HCT116 (cell line): ENCODE measurements around the gene ABCC9. TPM values are rescaled to one million over a fixed set of nuclear protein-coding genes. Genes with fewer than 3 reads are reported as not detected.

ENCODE experiments used
- ATAC-seq: fragments of 200-7000 bp; cut with Tn5 transposase; 2 replicates; pipeline ENCODE4 v1.9.1; 2020; ENCODE audit warnings: mild to moderate bottlenecking, moderate library complexity
- BruUV-seq: library from RNA; stranded (reverse); fragments of 400-500 nt; replicated peaks from 2 replicates; lab custom pipeline; 2021; lab: Mats Ljungman, UMichigan
- CTCF ChIA-PET: fragments of 300-600 bp; sonication (Branson Sonifier 250); formaldehyde crosslinking; loops from one replicate; lab custom pipeline; 2021; ENCODE audit warnings: antibody characterized with exemption; lab: Charles Lee
- POLR2A ChIA-PET: fragments of 300-600, 350-600 bp; sonication (Branson Sonifier 250); formaldehyde crosslinking; loops from one replicate; lab custom pipeline; 2021; ENCODE audit warnings: antibody characterized with exemption; lab: Charles Lee
- RAD21 ChIA-PET, 2 experiments: fragments of 300-600 bp; sonication (Branson Sonifier 250); formaldehyde crosslinking; loops; one replicate each; lab custom pipeline; 2023; ENCODE audit warnings: low total read pairs in 2 of 2; ENCODE audit not compliant: uncharacterized antibody in 2 of 2, unreplicated experiment in 2 of 2, low non-redundant PET in 1 of 2; lab: Charles Lee
- DNase-seq: peaks from one replicate; pipeline ENCODE4 v3.0.0-alpha.2; 2010; ENCODE audit warnings: low read depth, low spot score
- H2AFZ ChIP-seq: fragments of 200-600 bp; shearing (Covaris generic), sonication (generic); 2 replicates; pipeline ENCODE4 v1.6.1; 2017; ENCODE audit warnings: low read depth, mixed run types, mixed read lengths, antibody characterized with exemption, low read length; ENCODE audit not compliant: poor library complexity, severe bottlenecking
- H3K27ac ChIP-seq: 2 replicates; pipeline ENCODE4 v1.5.1; 2012; ENCODE audit warnings: low read depth, low read length
- H3K27me3 ChIP-seq: fragments of 200-600 bp; sonication (generic); 2 replicates; pipeline ENCODE4 v1.6.1; 2016; ENCODE audit warnings: mixed run types, low read length, mixed read lengths; ENCODE audit not compliant: insufficient read depth
- H3K36me3 ChIP-seq, 2 experiments: fragments of 200-500 bp in 1 of 2; fragments of 200-600 bp in 1 of 2; sonication (Bioruptor generic) in 1 of 2; sonication (generic) in 1 of 2; 2 replicates each; pipeline versions ENCODE4 v1.5.1 to v1.6.1; 2014 to 2016; ENCODE audit warnings: low read length in 2 of 2, inconsistent platforms in 1 of 2, mixed read lengths in 1 of 2, mixed run types in 1 of 2; ENCODE audit not compliant: insufficient read depth in 2 of 2, control insufficient read depth in 1 of 2
- H3K4me1 ChIP-seq, 2 experiments: fragments of 200-600 bp in 1 of 2; sonication (generic) in 1 of 2; 2 replicates each; pipeline versions ENCODE4 v1.5.1 to v1.6.1; 2012 to 2017; ENCODE audit warnings: low read length in 2 of 2, inconsistent platforms in 1 of 2, mild to moderate bottlenecking in 1 of 2, mixed read lengths in 1 of 2, mixed run types in 1 of 2, moderate library complexity in 1 of 2; ENCODE audit not compliant: insufficient read depth in 2 of 2, control insufficient read depth in 1 of 2
- H3K4me2 ChIP-seq: fragments of 200-600 bp; sonication (generic); 2 replicates; pipeline ENCODE4 v1.6.1; 2017; ENCODE audit warnings: mixed run types, low read length, mixed read lengths
- H3K4me3 ChIP-seq, 2 experiments: fragments of 200-600 bp in 1 of 2; sonication (generic) in 1 of 2; replicated peaks in 1 of 2; 2 replicates each; pipeline ENCODE4 v1.5.1; 2011 to 2016; ENCODE audit warnings: low read length in 2 of 2, control low read depth in 1 of 2, low read depth in 1 of 2, mild to moderate bottlenecking in 1 of 2, mixed read lengths in 1 of 2, mixed run types in 1 of 2
- H3K79me2 ChIP-seq: fragments of 200-600 bp; sonication (generic); 2 replicates; pipeline ENCODE4 v1.6.1; 2017; ENCODE audit warnings: mild to moderate bottlenecking, mixed run types, low read length, moderate library complexity, mixed read lengths; ENCODE audit not compliant: insufficient read depth
- H3K9ac ChIP-seq: fragments of 200-600 bp; sonication (generic); 2 replicates; pipeline ENCODE4 v1.6.1; 2016; ENCODE audit warnings: low read length, mixed read lengths
- H3K9me2 ChIP-seq: fragments of 200-600 bp; sonication (generic), shearing (Covaris generic); 2 replicates; pipeline ENCODE4 v1.6.1; 2017; ENCODE audit warnings: mixed run types, mild to moderate bottlenecking, moderate library complexity; ENCODE audit not compliant: insufficient read depth
- H3K9me3 ChIP-seq, 2 experiments: fragments of 200-500 bp in 1 of 2; fragments of 200-600 bp in 1 of 2; sonication (Bioruptor generic) in 1 of 2; sonication (generic) in 1 of 2; 2 replicates each; pipeline ENCODE4 v1.6.1; 2014 to 2017; ENCODE audit warnings: low read length in 2 of 2, mixed read lengths in 2 of 2, inconsistent platforms in 1 of 2, low read depth in 1 of 2, mild to moderate bottlenecking in 1 of 2, mixed run types in 1 of 2, moderate library complexity in 1 of 2; ENCODE audit not compliant: control insufficient read depth in 1 of 2, insufficient read depth in 1 of 2
- H4K20me1 ChIP-seq: fragments of 200-600 bp; sonication (generic), shearing (Covaris generic); 2 replicates; pipeline ENCODE4 v1.6.1; 2017; ENCODE audit warnings: mixed run types, mild to moderate bottlenecking, moderate library complexity; ENCODE audit not compliant: insufficient read depth
- CEBPB ChIP-seq: IDR thresholded peaks from 2 replicates; pipeline ENCODE4 v1.6.1; 2012; ENCODE audit warnings: low read depth
- EGR1 ChIP-seq: IDR thresholded peaks from 2 replicates; pipeline ENCODE4 v1.6.1; 2012; ENCODE audit warnings: low read depth
- ELF1 ChIP-seq: IDR thresholded peaks from 2 replicates; pipeline ENCODE4 v1.6.1; 2012; ENCODE audit warnings: low read depth, borderline replicate concordance
- EZH2 ChIP-seq: fragments of 200-600 bp; sonication (generic); IDR thresholded peaks from 2 replicates; pipeline ENCODE4 v1.6.1; 2017; ENCODE audit warnings: antibody characterized with exemption, mixed run types
- EZH2phosphoT487 ChIP-seq: fragments of 200-600 bp; IDR thresholded peaks from 2 replicates; pipeline ENCODE4 v1.6.1; 2018; ENCODE audit warnings: antibody characterized with exemption, borderline replicate concordance
- FOSL1 ChIP-seq: IDR thresholded peaks from 2 replicates; pipeline ENCODE4 v1.6.1; 2012; ENCODE audit warnings: low read depth
- JUND ChIP-seq: IDR thresholded peaks from 2 replicates; pipeline ENCODE4 v1.6.1; 2012
- POLR2A ChIP-seq: IDR thresholded peaks from 2 replicates; pipeline ENCODE4 v1.7.0; 2011; ENCODE audit warnings: borderline replicate concordance; ENCODE audit not compliant: insufficient read depth, insufficient read length; ENCODE audit errors: extremely low read depth
- POLR2AphosphoS5 ChIP-seq: IDR thresholded peaks from 2 replicates; pipeline ENCODE4 v1.6.1; 2011; ENCODE audit warnings: mild to moderate bottlenecking, low read depth, low read length, moderate library complexity
- SIN3A ChIP-seq: IDR thresholded peaks from 2 replicates; pipeline ENCODE4 v1.6.1; 2012; ENCODE audit warnings: low read depth
- SP1 ChIP-seq: IDR thresholded peaks from 2 replicates; pipeline ENCODE4 v1.6.1; 2012; ENCODE audit warnings: low read depth
- TCF7L2 ChIP-seq: IDR thresholded peaks from 2 replicates; pipeline ENCODE4 v1.7.0; 2011; ENCODE audit warnings: borderline replicate concordance, inconsistent platforms; ENCODE audit not compliant: insufficient read depth, insufficient read length; ENCODE audit errors: extremely low read depth
- YY1 ChIP-seq: IDR thresholded peaks from 2 replicates; pipeline ENCODE4 v1.6.1; 2011; ENCODE audit warnings: low read length, low read depth, moderate library complexity, mild to moderate bottlenecking; ENCODE audit not compliant: insufficient replicate concordance; ENCODE audit errors: extremely low read depth
- ZFX ChIP-seq: fragments of 450-650 bp; IDR thresholded peaks from 2 replicates; pipeline ENCODE4 v1.6.1; 2017
- ZNF274 ChIP-seq: fragments of 200-500 bp; sonication (Bioruptor generic); IDR thresholded peaks from 2 replicates; pipeline ENCODE4 v1.6.1; 2014; ENCODE audit warnings: mild to moderate bottlenecking, low read depth, low read length, inconsistent platforms
- intact Hi-C: fragments of 100-400 bp; cut with micrococcal nuclease; formaldehyde crosslinking; loops from 2 replicates; pipeline ENCODE4 v1.10.0; 2022
- total RNA-seq: library from RNA; stranded (reverse); gene quantifications from one replicate; pipeline ENCODE4 v1.2.1, GENCODE V29; 2021; ENCODE audit not compliant: unreplicated experiment
- TF ChIP-seq, protein P1 (sequence below): IDR thresholded peaks from 2 replicates; pipeline ENCODE4 v1.6.1; 2012
- TF ChIP-seq, protein P2 (sequence below): IDR thresholded peaks from 2 replicates; pipeline ENCODE4 v1.6.1; 2011; ENCODE audit warnings: mild to moderate bottlenecking, low read length, moderate library complexity; ENCODE audit not compliant: insufficient replicate concordance; ENCODE audit errors: extremely low read depth
- TF ChIP-seq, protein P3 (sequence below), 3 experiments: fragments of 200-600 bp in 1 of 3; sonication (generic) in 1 of 3; IDR thresholded peaks in 2 of 3; conservative IDR thresholded peaks in 1 of 3; 2 replicates each; pipeline ENCODE4 v1.5.1; 2012 to 2017; ENCODE audit warnings: low read depth in 2 of 3, low read length in 2 of 3, antibody characterized with exemption in 1 of 3, borderline replicate concordance in 1 of 3, control low read depth in 1 of 3, mild to moderate bottlenecking in 1 of 3, mixed read lengths in 1 of 3, mixed run types in 1 of 3, moderate library complexity in 1 of 3; ENCODE audit not compliant: insufficient read depth in 1 of 3
- TF ChIP-seq, protein P4 (sequence below): IDR thresholded peaks from 2 replicates; pipeline ENCODE4 v1.6.1; 2012; ENCODE audit warnings: low read depth

The ABCC9 gene
- total RNA-seq, 1 experiment from 2014 or later = 0.05 TPM

DNA sequence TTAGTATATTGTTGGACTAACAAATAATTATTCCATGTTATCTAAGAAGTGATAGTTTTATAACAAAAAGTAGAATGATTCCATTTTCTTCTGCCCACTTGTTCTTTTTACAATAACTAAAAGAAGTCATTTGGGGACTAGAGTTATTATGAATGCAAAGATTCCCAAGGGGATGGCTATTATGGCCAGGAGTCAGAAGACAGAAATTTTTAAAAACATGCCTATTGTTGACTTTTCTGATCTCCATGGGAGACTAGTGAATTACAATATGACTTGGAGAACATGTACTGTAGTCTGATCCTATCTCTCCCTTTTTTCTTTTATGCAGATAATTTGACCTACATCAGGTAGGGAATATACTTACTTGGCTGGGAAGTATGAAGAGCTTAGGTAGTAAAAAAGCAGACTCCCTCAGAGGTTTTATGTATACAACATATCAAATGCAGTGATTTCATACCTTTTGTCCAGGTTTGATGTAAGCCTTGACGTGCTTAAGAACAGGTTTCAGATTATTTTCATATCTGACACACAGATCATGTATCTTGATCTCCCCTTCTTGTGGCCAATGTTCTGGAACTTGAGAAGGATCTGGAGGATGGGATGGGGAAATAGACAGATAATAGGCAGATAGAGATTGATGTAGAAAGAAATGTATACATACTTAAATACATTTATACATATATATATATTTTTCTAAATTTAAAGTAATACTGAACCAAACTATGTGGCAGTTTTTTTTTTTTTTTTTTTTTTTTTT, 125.7 kb downstream of the ABCC9 start:
- no peaks in the 10 kb centered on the region for H3K9me3 ChIP-seq
- H3K4me1 ChIP-seq = no peaks in the 10 kb centered on the region
- H3K4me2 ChIP-seq = no peak overlapping the region
- BruUV-seq = no TSS peak
- H2AFZ ChIP-seq = no peak overlapping the region
- ChIA-PET CTCF (no interaction called here), POLR2A (no interaction called here), RAD21 (no interaction called here)
- H3K36me3 ChIP-seq = no peaks in the 10 kb centered on the region
- intact Hi-C loops = no loop called here
- no peaks in the 10 kb centered on the region for H4K20me1 ChIP-seq
- no peak overlapping the region for H3K9ac ChIP-seq
- TF ChIP-seq ELF1 = no peak
- no peak for TF ChIP-seq SIN3A
- TF ChIP-seq, protein P1, sequence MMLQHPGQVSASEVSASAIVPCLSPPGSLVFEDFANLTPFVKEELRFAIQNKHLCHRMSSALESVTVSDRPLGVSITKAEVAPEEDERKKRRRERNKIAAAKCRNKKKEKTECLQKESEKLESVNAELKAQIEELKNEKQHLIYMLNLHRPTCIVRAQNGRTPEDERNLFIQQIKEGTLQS = no peak
- no peak for TF ChIP-seq CEBPB
- TF ChIP-seq EZH2 = no peak
- TF ChIP-seq FOSL1 = no peak
- no peak for TF ChIP-seq POLR2A
- TF ChIP-seq, protein P2, sequence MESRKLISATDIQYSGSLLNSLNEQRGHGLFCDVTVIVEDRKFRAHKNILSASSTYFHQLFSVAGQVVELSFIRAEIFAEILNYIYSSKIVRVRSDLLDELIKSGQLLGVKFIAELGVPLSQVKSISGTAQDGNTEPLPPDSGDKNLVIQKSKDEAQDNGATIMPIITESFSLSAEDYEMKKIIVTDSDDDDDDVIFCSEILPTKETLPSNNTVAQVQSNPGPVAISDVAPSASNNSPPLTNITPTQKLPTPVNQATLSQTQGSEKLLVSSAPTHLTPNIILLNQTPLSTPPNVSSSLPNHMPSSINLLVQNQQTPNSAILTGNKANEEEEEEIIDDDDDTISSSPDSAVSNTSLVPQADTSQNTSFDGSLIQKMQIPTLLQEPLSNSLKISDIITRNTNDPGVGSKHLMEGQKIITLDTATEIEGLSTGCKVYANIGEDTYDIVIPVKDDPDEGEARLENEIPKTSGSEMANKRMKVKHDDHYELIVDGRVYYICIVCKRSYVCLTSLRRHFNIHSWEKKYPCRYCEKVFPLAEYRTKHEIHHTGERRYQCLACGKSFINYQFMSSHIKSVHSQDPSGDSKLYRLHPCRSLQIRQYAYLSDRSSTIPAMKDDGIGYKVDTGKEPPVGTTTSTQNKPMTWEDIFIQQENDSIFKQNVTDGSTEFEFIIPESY = no peak
- TF ChIP-seq JUND = no peak
- TF ChIP-seq EZH2phosphoT487 = no peak
- TF ChIP-seq ZNF274 = no peak
- TF ChIP-seq, protein P3, sequence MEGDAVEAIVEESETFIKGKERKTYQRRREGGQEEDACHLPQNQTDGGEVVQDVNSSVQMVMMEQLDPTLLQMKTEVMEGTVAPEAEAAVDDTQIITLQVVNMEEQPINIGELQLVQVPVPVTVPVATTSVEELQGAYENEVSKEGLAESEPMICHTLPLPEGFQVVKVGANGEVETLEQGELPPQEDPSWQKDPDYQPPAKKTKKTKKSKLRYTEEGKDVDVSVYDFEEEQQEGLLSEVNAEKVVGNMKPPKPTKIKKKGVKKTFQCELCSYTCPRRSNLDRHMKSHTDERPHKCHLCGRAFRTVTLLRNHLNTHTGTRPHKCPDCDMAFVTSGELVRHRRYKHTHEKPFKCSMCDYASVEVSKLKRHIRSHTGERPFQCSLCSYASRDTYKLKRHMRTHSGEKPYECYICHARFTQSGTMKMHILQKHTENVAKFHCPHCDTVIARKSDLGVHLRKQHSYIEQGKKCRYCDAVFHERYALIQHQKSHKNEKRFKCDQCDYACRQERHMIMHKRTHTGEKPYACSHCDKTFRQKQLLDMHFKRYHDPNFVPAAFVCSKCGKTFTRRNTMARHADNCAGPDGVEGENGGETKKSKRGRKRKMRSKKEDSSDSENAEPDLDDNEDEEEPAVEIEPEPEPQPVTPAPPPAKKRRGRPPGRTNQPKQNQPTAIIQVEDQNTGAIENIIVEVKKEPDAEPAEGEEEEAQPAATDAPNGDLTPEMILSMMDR (IDR thresholded peaks at IDR 0.05 in 2 of 3, conservative IDR thresholded peaks at IDR 0.05 in 1 of 3; ENCODE audit: borderline replicate concordance in 1 of 3, insufficient read depth in 1 of 3, low read depth in 2 of 3, low read length in 2 of 3) = no peak
- TF ChIP-seq, protein P4, sequence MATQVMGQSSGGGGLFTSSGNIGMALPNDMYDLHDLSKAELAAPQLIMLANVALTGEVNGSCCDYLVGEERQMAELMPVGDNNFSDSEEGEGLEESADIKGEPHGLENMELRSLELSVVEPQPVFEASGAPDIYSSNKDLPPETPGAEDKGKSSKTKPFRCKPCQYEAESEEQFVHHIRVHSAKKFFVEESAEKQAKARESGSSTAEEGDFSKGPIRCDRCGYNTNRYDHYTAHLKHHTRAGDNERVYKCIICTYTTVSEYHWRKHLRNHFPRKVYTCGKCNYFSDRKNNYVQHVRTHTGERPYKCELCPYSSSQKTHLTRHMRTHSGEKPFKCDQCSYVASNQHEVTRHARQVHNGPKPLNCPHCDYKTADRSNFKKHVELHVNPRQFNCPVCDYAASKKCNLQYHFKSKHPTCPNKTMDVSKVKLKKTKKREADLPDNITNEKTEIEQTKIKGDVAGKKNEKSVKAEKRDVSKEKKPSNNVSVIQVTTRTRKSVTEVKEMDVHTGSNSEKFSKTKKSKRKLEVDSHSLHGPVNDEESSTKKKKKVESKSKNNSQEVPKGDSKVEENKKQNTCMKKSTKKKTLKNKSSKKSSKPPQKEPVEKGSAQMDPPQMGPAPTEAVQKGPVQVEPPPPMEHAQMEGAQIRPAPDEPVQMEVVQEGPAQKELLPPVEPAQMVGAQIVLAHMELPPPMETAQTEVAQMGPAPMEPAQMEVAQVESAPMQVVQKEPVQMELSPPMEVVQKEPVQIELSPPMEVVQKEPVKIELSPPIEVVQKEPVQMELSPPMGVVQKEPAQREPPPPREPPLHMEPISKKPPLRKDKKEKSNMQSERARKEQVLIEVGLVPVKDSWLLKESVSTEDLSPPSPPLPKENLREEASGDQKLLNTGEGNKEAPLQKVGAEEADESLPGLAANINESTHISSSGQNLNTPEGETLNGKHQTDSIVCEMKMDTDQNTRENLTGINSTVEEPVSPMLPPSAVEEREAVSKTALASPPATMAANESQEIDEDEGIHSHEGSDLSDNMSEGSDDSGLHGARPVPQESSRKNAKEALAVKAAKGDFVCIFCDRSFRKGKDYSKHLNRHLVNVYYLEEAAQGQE = no peak
- no peak for TF ChIP-seq SP1
- TF ChIP-seq YY1 = no peak
- no peak for TF ChIP-seq POLR2AphosphoS5
- TF ChIP-seq TCF7L2 = no peak
- TF ChIP-seq EGR1 = no peak
- TF ChIP-seq ZFX = no peak
- no peaks in the 10 kb centered on the region for H3K79me2 ChIP-seq
- H3K4me3 ChIP-seq = no peak overlapping the region
- no peak for ATAC-seq
- no peak for DNase-seq
- no peak overlapping the region for H3K27ac ChIP-seq
- 0 out of 2 replicates have a peak, but pooled peaks cover under 1% of the 10 kb centered on the region for H3K27me3 ChIP-seq
- no peaks in the 10 kb centered on the region for H3K9me2 ChIP-seq
